HG02763 (cell line): ENCODE data around the gene TUBGCP4.

Experiments used
- ATAC-seq: cut with Tn5 transposase; IDR thresholded peaks from one replicate; pipeline ENCODE4 v1.9.1; 2021; ENCODE audit warnings: mild to moderate bottlenecking, moderate library complexity; ENCODE audit not compliant: unreplicated experiment

TUBGCP4 gene

GRCh38 chr15:43402255-43402654 lies 31.4 kb downstream of the TUBGCP4 start:
- no peak for ATAC-seq

- no peak for ATAC-seq
These were observed 32.7 kb downstream of the TUBGCP4 start for GRCh38 chr15:43403616-43404015.

GRCh38 chr15:43404130-43404529 lies 33.2 kb downstream of the TUBGCP4 start:
- ATAC-seq, result no peak

- no peak for ATAC-seq
These were observed 35.3 kb downstream of the TUBGCP4 start for GRCh38 chr15:43406189-43406588.

DNA sequence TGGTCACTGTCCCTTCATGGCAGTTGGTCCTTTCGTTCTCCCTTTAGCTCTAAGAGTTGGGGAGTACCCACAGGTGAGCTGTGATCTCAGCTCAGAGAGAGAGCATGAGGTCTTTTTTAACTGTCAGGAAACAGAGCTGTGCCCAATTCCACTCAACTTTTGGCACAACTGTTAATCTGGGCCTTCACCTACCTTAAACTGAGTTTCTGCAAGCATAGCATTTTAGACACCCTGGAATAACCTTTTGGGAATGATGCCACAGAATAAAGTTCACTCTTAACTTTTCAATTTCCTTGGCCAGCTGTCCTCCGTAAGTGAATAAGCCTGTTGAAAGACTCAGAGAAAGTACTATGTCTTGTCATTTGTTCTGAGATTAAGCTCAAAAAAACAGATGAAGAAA lies 35.9 kb downstream of the TUBGCP4 start:
- no peak for ATAC-seq

- no peak for ATAC-seq
These were observed 37.9 kb downstream of the TUBGCP4 start for GRCh38 chr15:43408789-43409188.

- ATAC-seq, result no peak
These were observed 39.8 kb downstream of the TUBGCP4 start for GRCh38 chr15:43410572-43411214.

DNA sequence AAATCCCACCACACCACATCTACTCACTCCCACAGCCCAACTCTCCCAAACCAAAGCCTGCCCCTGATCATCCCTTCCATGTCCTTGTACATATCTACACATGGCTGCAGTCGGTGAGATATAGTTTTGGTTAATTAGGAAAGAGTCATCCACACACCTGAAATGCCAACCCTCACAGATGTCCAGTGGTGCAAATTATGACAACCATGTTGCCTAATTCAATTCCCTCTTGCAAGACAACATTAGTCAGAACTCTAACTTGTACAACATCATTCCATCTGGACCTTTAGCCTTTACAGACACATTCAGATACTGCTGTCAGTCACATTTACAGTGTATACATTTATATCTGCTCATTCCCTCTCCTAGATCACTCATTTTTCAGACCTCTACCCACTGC lies 41.2 kb downstream of the TUBGCP4 start:
- ATAC-seq, result no peak

DNA sequence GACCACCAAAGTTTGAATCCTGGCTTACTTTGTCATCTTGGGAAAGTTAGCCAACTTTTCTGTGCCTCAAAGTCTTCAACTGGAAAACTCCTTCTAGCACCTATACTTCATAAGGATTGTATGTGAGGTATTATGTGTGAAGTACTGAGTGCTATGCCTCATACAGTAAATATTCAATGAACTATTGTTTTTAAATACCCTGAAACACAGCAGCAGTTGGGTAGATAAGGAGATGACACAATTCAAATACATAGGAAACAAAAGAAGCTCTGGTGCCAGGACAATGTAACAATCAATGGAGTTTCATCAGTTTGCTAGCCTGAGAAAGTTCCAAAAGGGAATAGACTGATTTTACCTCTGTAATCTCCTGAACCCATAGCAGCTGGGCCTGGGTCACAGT lies 43.3 kb downstream of the TUBGCP4 start:
- no peak for ATAC-seq

DNA sequence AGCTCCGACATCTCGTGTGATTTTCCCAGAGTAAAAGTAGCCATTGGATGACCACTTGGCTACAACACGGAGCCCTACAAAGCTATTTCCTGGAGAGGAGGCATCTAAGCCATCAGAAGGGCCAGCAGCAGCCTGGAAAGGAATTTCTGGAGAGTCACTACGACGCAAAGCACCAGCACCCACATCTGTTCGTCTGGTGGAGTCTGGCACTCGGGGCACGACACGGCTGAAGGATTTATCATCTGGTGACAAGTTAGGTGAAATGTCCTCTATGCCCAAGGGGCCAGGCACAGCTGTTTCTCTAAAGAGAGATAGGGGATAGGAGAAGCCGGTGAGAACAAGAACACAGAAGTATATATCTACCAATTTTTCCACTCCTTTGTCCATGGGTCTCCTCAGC lies 49.5 kb downstream of the TUBGCP4 start:
- no peak for ATAC-seq

DNA sequence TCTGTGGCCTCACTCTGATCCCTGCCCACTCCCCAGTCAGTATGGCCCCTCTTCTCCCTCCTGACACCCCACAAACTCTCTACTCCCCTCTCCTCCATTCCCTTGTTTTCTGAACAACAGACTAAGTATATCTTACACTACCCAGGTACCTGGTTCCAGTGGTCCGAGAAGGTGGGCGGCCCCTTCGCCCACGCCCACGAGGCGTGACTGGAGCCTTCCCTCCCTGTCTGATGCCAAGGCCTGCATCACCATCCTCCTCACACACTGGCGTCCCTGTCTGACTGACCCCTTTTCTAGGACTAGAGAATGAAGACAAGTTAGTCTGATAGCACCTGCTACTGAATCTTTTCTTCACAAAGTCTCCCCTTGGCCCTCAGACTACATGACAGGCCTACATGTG lies 50.0 kb downstream of the TUBGCP4 start:
- no peak for ATAC-seq

DNA sequence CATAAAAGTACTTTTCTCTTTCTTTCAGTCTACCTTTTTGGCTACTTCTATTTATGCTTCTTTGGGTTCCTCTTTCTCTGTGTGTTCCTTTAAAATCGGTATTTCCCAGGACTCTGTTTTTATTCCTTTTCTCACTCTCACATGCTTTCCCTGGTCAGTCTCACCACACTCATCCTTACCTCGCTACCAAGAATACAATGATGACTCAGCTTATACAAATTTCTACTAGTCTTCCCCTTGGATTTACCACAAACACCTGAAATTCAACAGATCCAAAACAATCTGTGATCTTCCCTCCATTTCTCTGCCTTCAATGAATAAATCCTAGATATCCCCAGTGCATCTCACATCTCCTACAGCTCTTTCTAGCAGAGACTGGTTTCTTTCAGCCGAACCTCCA lies 52.9 kb downstream of the TUBGCP4 start:
- no peak for ATAC-seq

GRCh38 chr15:43429687-43430086 lies 58.8 kb downstream of the TUBGCP4 start:
- ATAC-seq, result no peak

GRCh38 chr15:43433165-43433564 lies 62.3 kb downstream of the TUBGCP4 start:
- no peak for ATAC-seq

GRCh38 chr15:43433661-43434303 lies 62.9 kb downstream of the TUBGCP4 start:
- ATAC-seq, result no peak

DNA sequence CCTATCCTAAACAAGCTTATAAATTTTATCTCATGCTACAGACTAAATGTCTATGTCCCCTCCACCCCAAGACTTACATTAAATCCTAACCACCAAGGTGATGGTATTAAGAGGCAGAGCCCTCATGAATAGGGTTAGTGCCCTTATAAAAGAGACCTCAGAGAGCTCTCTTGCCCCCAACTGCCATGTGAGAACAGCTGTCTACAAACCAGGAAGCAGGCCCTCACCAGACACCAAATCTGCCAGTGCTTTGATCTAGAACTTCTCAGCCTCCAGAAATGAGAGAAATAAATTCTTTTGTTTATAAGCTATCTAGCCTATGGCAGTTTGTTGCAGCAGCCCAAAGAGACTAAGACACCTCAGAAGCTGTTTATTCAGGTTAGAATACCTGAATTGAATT lies 63.5 kb downstream of the TUBGCP4 start:
- no peak for ATAC-seq

GRCh38 chr15:43436395-43436794 lies 65.5 kb downstream of the TUBGCP4 start:
- ATAC-seq, result no peak

DNA sequence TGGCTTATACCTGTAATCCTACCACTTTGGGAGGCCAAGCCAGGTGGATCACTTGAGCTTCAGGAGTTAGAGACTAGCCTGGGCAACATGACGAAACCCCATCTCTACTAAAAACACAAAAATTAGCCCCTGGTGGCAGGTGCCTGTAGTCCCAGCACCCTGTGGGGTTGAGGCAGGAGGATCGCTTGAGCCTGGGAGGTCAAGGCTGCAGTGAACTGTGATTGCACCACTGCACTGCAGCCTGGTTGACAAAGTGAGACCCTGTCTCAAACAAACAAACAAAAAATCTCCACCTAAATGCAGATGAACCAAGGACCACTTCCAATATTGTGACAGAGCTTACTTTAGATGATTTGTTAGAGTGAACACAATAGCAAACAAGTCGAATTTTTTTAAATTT lies 68.4 kb downstream of the TUBGCP4 start:
- no peak for ATAC-seq

DNA sequence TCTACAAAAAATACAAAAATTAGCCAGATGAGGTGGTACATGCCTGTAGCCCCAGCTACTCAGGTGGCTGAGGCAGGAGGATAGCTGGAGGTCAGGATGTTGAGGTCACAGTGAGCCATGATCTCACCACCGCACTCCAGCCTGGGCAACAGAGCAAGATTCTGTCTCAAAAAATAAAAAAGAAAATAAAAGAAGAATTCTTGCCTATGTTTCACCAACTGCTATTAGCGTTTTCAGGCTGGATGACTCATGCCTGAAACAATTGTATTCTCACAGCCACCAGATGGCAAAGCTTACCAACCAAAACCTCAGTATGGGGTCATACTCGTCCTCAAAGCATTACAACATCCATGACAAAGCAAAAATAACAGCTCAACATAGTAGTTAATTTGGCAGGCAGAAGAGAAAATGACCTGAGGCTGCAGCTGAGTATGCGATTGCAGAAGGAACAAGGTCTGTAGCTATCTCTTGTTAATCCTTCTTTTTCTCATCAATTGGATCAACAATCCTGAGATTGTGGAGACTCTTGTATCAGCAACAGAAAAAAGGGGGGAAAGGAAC lies 69.9 kb downstream of the TUBGCP4 start:
- ATAC-seq, result no peak

GRCh38 chr15:43441316-43441715 lies 70.4 kb downstream of the TUBGCP4 start:
- ATAC-seq, result no peak

DNA sequence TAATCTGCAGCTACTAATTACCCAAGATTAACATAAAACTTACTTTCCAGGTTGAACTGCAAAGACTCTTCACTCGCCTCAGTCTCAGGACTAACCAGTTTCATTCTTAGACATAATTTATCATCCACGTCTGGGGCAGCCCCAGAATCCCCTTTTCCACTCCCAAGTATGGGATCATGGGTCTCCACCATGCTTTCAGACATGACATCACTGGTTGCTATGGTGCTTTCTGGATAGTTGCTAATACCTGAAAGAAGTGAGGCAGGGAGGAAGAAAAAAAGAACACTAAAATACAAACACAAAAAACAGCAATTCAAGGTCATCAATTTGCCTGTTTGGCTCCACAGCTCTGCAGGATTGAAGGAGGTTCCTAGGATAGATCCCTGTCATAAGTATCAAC lies 75.4 kb downstream of the TUBGCP4 start:
- no peak for ATAC-seq

DNA sequence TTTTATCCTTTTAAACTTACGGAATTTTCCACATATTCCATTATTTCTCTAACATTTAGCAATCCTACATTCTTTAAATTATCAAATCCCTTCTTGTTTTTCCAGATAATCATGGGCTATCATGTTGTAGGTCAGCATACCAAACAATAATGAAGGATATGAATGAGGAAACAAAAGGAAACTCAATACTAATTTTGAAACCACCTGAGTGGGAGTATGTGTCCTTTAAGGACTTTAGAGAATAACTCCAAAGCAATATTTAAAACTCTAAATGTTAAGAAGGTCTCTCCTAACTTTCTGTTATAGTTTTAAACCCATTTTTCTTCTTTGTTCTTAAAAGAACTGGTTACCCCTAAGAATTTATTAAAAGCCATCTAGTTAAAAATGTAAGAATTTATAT lies 79.1 kb downstream of the TUBGCP4 start:
- no peak for ATAC-seq
